Measurements from ENCODE around the gene CDC40.
"Not testable (repeated sequence)": the region's sequence is repeated elsewhere in the genome, so short reads cannot be mapped to it uniquely, and the experiment has no call there.

CDC40 gene

GRCh38 chr6:110221738-110222137 is 41.5 kb downstream of the CDC40 start:
- Histone ChIP-seq H3K9me3 (no peaks in the 10 kb centered on the region), H3K4me1 (peaks cover 13% of the 10 kb centered on the region), H3K36me3 (replicated peaks) (peaks cover 22% of the 10 kb centered on the region), H3K27me3 (ENCODE audit: low read depth) (no peaks in the 10 kb centered on the region), H3K4me3 (no peak overlapping the region)
- in situ Hi-C loops (cut with MboI; ENCODE audit: low sequenced_read_pairs) = no loop called here
- no peak for DNase-seq (ENCODE audit: low spot score in 2 of 2)

DNA sequence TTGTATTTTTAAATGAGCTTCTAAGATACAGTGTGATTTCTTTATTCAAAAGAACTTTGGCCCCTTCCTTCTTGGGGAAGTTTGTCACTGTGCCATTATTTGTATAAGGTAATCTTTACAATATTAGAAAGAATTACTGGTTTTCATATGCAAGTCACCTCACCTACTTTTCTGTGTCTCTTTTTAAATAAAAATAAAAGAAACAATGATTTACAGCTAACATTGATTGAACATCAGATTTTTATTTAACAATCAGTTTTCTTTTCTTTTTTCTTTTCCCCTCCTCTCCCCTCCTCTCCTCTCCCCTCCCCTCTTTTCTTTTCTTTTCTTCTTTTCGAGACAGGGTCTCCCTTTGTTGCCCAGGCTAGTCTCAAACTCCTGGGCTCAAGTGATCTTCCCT is 46.0 kb downstream of the CDC40 start:
- Histone ChIP-seq H3K4me3 (no peak overlapping the region), H3K4me1 (peaks cover 13% of the 10 kb centered on the region), H3K36me3 (replicated peaks) (peaks cover 13% of the 10 kb centered on the region), H3K9me3 (no peaks in the 10 kb centered on the region), H3K27me3 (ENCODE audit: low read depth) (no peaks in the 10 kb centered on the region)
- in situ Hi-C loops (cut with MboI; ENCODE audit: low sequenced_read_pairs) = no loop called here
- peak; percentile 50 to 78 for DNase-seq (ENCODE audit: low spot score in 2 of 2)

DNA sequence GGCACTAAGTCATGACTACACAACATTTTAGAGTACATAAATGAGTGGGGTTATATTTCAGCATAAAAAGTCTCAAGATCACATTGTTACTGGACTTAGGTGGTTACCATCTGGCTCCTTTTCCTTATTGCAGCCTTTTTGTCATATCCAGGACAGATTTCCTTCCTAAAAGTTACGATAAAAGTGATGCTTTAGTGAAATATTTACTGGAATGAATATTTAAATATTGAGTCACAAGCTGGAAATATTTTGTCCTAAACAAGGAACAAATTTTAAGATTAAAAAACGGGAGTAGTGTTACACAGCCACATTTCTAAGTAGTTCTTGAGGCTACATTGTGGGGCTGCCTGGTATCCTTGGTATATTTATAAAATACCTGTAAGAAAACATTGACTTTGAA is 52.2 kb downstream of the CDC40 start:
- Histone ChIP-seq H3K4me3 (no peak overlapping the region), H3K27me3 (ENCODE audit: low read depth) (no peaks in the 10 kb centered on the region), H3K9me3 (no peaks in the 10 kb centered on the region), H3K36me3 (replicated peaks) (peaks cover 7% of the 10 kb centered on the region), H3K4me1 (no peaks in the 10 kb centered on the region)
- in situ Hi-C loops (cut with MboI; ENCODE audit: low sequenced_read_pairs) = no loop called here
- DNase-seq (ENCODE audit: low spot score in 2 of 2) = no peak

- no peaks in the 10 kb centered on the region for H3K27me3 ChIP-seq (ENCODE audit: low read depth)
- H3K4me3 ChIP-seq = no peak overlapping the region
- DNase-seq (ENCODE audit: low spot score in 2 of 2) = no peak
Measured at GRCh38 chr6:110233770-110234374, 53.6 kb downstream of the CDC40 start.

DNA sequence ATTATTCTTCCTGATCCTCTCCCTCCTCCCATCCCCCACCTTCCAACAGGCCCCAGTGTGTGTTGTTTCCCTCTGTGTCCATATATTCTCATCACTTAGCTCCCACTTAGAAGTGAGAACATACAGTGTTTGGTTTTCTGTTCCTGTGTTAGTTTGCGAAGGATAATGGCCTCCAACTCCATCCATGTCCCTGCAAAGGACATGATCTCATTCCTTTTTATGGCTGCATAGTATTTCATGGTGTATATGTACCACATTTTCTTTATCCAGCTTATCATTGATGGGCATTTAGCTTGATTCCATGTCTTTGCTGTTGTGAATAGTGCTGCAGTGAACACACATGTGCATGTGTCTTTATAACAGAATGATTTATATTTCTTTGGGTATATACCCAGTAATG is 55.8 kb downstream of the CDC40 start:
- DNase-seq (ENCODE audit: low spot score in 2 of 2); H3K36me3 ChIP-seq (replicated peaks); in situ Hi-C loops (cut with MboI; ENCODE audit: low sequenced_read_pairs); H3K27me3 ChIP-seq (ENCODE audit: low read depth); H3K4me3 ChIP-seq; H3K4me1 ChIP-seq; H3K9me3 ChIP-seq: not testable (repeated sequence)

More at GRCh38 chr6:110233770-110234374, 53.6 kb downstream of the CDC40 start:
- Histone ChIP-seq H3K9me3 (no peaks in the 10 kb centered on the region), H3K36me3 (replicated peaks) (peaks cover 3% of the 10 kb centered on the region), H3K4me1 (no peaks in the 10 kb centered on the region)
- in situ Hi-C loops (cut with MboI; ENCODE audit: low sequenced_read_pairs) = no loop called here

DNA sequence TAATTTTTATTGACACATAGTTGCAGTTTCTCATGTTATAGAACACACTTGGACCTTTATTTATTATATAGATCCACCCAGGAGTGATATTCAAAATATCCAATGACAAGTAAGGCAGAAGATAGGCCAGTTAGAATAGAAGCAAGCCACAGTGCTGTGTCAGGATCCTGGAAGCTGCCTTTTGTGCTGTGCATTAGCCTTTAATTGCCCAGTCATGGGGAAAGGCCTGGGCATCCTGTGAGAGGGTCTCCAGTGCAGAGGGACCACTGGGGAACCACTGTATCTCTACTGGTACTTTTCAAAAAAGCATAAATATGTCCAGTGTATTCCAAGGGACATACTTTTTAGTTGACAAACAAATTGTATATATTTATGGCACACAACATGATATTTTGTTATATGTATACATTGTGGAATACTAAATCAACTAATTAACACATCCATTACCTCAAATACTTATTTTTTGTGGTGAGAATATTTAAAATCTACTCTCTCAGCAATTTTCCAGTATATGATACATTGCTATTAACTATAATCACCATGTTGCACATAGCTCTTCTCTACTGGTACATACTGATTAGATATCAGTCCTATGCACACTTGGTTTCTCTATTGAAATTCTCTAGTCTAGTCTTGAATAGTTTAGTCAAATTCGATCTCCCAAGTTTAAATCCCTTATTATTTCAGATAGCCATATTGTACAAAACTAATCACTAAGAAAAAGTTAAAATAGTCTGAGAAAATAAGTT is 59.5 kb downstream of the CDC40 start:
- no peak overlapping the region for H3K4me3 ChIP-seq
- in situ Hi-C loops (cut with MboI; ENCODE audit: low sequenced_read_pairs) = no loop called here
- H3K27me3 ChIP-seq (ENCODE audit: low read depth) = no peaks in the 10 kb centered on the region
- H3K9me3 ChIP-seq = no peaks in the 10 kb centered on the region
- no peak for DNase-seq (ENCODE audit: low spot score in 2 of 2)
- H3K36me3 ChIP-seq (replicated peaks) = no peaks in the 10 kb centered on the region
- H3K4me1 ChIP-seq = no peaks in the 10 kb centered on the region

GRCh38 chr6:110244621-110245020 is 64.4 kb downstream of the CDC40 start:
- H3K27me3 ChIP-seq (ENCODE audit: low read depth); H3K4me3 ChIP-seq; H3K4me1 ChIP-seq; H3K36me3 ChIP-seq (replicated peaks); DNase-seq (ENCODE audit: low spot score in 2 of 2); H3K9me3 ChIP-seq; in situ Hi-C loops (cut with MboI; ENCODE audit: low sequenced_read_pairs): not testable (repeated sequence)

- DNase-seq (ENCODE audit: low spot score in 2 of 2) = no peak
- in situ Hi-C loops (cut with MboI; ENCODE audit: low sequenced_read_pairs) = no loop called here
- no peaks in the 10 kb centered on the region for H3K27me3 ChIP-seq (ENCODE audit: low read depth)
Measured at GRCh38 chr6:110246378-110246777, 66.2 kb downstream of the CDC40 start.

GRCh38 chr6:110246900-110247546 is 66.8 kb downstream of the CDC40 start:
- Histone ChIP-seq H3K4me1 (no peaks in the 10 kb centered on the region), H3K27me3 (ENCODE audit: low read depth) (no peaks in the 10 kb centered on the region), H3K9me3 (no peaks in the 10 kb centered on the region), H3K4me3 (no peak overlapping the region), H3K36me3 (replicated peaks) (no peaks in the 10 kb centered on the region)
- in situ Hi-C loops (cut with MboI; ENCODE audit: low sequenced_read_pairs) = no loop called here
- DNase-seq (ENCODE audit: low spot score in 2 of 2) = no peak

More at GRCh38 chr6:110246378-110246777, 66.2 kb downstream of the CDC40 start:
- H3K36me3 ChIP-seq (replicated peaks) = no peaks in the 10 kb centered on the region
- no peak overlapping the region for H3K4me3 ChIP-seq
- H3K9me3 ChIP-seq = no peaks in the 10 kb centered on the region
- H3K4me1 ChIP-seq = no peaks in the 10 kb centered on the region

DNA sequence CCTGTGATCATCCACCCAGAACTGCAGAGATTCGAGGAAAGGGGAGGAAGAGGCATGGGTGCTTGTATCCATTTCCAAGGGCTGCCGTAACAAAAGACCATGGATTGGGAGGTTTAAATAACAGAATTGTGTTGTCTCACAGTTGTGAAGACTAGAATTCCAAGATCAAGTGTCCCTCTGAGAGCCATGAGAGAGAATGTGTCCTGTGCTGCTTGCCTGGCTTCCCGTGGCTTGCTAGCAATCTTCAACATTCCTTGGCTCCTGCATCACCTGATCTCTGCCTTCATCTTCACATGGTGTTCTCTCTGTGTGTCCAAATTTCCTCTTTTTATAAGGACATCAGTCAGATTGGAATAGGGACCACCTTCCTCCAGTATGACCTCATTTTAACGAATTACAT is 69.8 kb downstream of the CDC40 start:
- Histone ChIP-seq H3K4me1 (no peaks in the 10 kb centered on the region), H3K4me3 (no peak overlapping the region), H3K36me3 (replicated peaks) (no peaks in the 10 kb centered on the region), H3K9me3 (no peaks in the 10 kb centered on the region), H3K27me3 (ENCODE audit: low read depth) (0 out of 2 replicates have a peak, but pooled peaks cover 5% of the 10 kb centered on the region)
- in situ Hi-C loops (cut with MboI; ENCODE audit: low sequenced_read_pairs) = no loop called here
- DNase-seq (ENCODE audit: low spot score in 2 of 2) = no peak

DNA sequence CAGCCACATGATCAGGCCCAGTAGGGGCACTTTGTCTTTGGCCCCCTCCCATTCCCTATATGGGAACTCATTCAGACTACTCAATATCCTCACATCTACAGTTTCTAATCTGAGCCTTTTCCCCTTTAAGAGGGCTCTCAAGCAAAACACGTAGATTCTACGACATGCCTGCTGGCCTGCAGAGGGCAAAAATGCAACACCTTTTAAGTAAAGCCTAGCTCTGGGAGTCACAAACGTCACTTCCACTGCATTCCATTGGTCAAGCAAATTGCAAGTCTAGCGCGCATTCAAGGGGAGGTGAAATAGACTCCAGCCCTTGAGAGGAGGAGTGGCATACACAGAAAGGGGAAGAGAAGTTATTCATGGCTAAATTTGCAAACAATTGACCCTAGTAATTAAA is 70.6 kb downstream of the CDC40 start:
- no peak for DNase-seq (ENCODE audit: low spot score in 2 of 2)
- H3K4me1 ChIP-seq = no peaks in the 10 kb centered on the region
- H3K9me3 ChIP-seq = no peaks in the 10 kb centered on the region
- H3K36me3 ChIP-seq (replicated peaks) = no peaks in the 10 kb centered on the region
- 0 out of 2 replicates have a peak, but pooled peaks cover 5% of the 10 kb centered on the region for H3K27me3 ChIP-seq (ENCODE audit: low read depth)
- H3K4me3 ChIP-seq = no peak overlapping the region
- in situ Hi-C loops (cut with MboI; ENCODE audit: low sequenced_read_pairs) = no loop called here

- in situ Hi-C loops (cut with MboI; ENCODE audit: low sequenced_read_pairs) = no loop called here
- no peaks in the 10 kb centered on the region for H3K4me1 ChIP-seq
- H3K36me3 ChIP-seq (replicated peaks) = no peaks in the 10 kb centered on the region
- H3K27me3 ChIP-seq (ENCODE audit: low read depth) = 0 out of 2 replicates have a peak, but pooled peaks cover 5% of the 10 kb centered on the region
- DNase-seq (ENCODE audit: low spot score in 2 of 2) = peak in 1 of 2 experiments; percentile 67
- H3K9me3 ChIP-seq = no peaks in the 10 kb centered on the region
- H3K4me3 ChIP-seq = no peak overlapping the region
Measured at GRCh38 chr6:110255211-110255750, 75.1 kb downstream of the CDC40 start.

- in situ Hi-C loops (cut with MboI; ENCODE audit: low sequenced_read_pairs) = no loop called here
Measured at GRCh38 chr6:110256366-110256765, 76.1 kb downstream of the CDC40 start.

DNA sequence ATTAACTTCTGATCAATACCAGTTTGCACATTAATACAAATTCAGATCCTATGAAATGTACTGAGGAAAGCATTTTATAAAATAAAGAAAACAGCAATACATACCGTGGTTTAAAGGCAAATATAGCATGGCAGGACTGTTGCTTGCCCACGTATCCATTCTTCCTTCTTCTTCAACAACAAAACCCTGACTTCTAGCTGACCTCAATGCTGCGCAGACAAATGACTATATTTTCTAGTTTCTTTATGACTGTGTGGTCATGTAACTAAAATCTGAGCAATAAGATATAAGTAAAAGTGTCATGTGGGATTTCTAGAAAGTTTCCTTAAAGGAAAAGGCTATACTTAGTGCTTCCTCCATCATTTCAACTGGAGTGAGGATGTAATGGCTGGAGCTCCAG is 85.0 kb downstream of the CDC40 start:
- DNase-seq (ENCODE audit: low spot score in 2 of 2) = no peak
- in situ Hi-C loops (cut with MboI; ENCODE audit: low sequenced_read_pairs) = no loop called here
- no peaks in the 10 kb centered on the region for H3K4me1 ChIP-seq
- no peaks in the 10 kb centered on the region for H3K36me3 ChIP-seq (replicated peaks)
- H3K4me3 ChIP-seq = no peak overlapping the region
- H3K27me3 ChIP-seq (ENCODE audit: low read depth) = no peaks in the 10 kb centered on the region
- no peaks in the 10 kb centered on the region for H3K9me3 ChIP-seq

More at GRCh38 chr6:110256366-110256765, 76.1 kb downstream of the CDC40 start:
- H3K9me3 ChIP-seq = no peaks in the 10 kb centered on the region
- H3K4me3 ChIP-seq = no peak overlapping the region
- no peaks in the 10 kb centered on the region for H3K4me1 ChIP-seq
- H3K27me3 ChIP-seq (ENCODE audit: low read depth) = 0 out of 2 replicates have a peak, but pooled peaks cover 5% of the 10 kb centered on the region
- H3K36me3 ChIP-seq (replicated peaks) = no peaks in the 10 kb centered on the region
- no peak for DNase-seq (ENCODE audit: low spot score in 2 of 2)
